Measurements from ENCODE around the gene ZMYND19.

ZMYND19 gene

DNA sequence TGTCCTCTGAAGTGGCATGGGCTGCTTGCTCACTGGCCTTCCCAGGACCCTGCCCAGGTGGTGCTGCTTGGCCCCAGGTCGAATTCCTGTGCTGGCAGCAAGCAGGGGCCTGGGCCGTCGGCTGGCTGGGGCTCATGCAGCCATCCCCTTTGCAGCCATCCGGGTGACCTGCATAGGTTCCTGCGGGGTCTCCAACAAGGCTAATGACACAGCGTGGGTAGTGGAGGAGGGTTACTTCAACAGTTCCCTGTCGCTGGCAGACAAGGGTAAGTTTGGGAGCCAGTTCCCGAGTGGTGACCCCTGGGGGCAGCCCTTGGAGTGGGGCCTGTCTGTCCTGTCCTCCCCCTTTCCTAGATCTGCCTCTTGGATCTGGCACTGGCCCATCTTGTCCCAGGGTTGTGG, 22.4 kb upstream of the ZMYND19 start:
- Histone ChIP-seq H3K9ac (ENCODE audit: low read length) (no peak overlapping the region), H3K36me3 (ENCODE audit: control insufficient read depth, insufficient read depth, low read length, severe bottlenecking) (peaks cover 28% of the 10 kb centered on the region), H3K4me3 (ENCODE audit: low read length) (no peak overlapping the region), H3K27me3 (replicated peaks; ENCODE audit: control insufficient read depth, insufficient read depth, low read length) (no peaks in the 10 kb centered on the region), H3K9me3 (ENCODE audit: control insufficient read depth, low read length) (no peaks in the 10 kb centered on the region), H3K4me1 (ENCODE audit: control insufficient read depth, insufficient read depth, low read length) (peaks cover 18% of the 10 kb centered on the region)
- no peak for DNase-seq (ENCODE audit: low read depth)

- Histone ChIP-seq H3K27me3 (replicated peaks; ENCODE audit: control insufficient read depth, insufficient read depth, low read length) (no peaks in the 10 kb centered on the region), H3K4me1 (ENCODE audit: control insufficient read depth, insufficient read depth, low read length) (peaks cover 19% of the 10 kb centered on the region), H3K9me3 (ENCODE audit: control insufficient read depth, low read length) (no peaks in the 10 kb centered on the region), H3K9ac (ENCODE audit: low read length) (no peak overlapping the region), H3K36me3 (ENCODE audit: control insufficient read depth, insufficient read depth, low read length, severe bottlenecking) (peaks cover 28% of the 10 kb centered on the region), H3K4me3 (ENCODE audit: low read length) (no peak overlapping the region)
- DNase-seq (ENCODE audit: low read depth) = peak; percentile 72
Observed at GRCh38 chr9:137611623-137612609, 21.6 kb upstream of the ZMYND19 start.

DNA sequence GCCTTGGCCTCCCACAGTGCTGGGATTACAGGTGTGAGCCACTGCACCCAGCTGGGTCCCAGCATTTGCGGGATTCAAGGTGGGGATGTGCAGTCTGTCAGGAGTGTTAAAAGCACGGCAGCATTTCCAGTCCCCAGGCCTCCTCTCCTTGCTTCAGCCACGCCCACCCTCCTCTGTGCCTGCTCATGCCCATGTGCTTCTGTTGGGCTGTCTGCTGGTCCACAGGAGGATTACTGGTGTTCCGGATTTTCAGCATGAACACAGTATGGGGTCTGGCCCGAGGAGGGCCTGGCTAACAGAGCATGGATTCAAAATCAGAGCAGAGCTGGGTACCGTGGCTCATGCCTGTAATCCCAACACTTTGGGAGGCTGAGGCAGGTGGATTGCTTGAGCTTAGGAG, 20.6 kb upstream of the ZMYND19 start:
- no peak for DNase-seq (ENCODE audit: low read depth)
- H3K9me3 ChIP-seq (ENCODE audit: control insufficient read depth, low read length) = no peaks in the 10 kb centered on the region
- peaks cover 25% of the 10 kb centered on the region for H3K4me1 ChIP-seq (ENCODE audit: control insufficient read depth, insufficient read depth, low read length)
- H3K27me3 ChIP-seq (replicated peaks; ENCODE audit: control insufficient read depth, insufficient read depth, low read length) = no peaks in the 10 kb centered on the region
- peaks cover 22% of the 10 kb centered on the region for H3K36me3 ChIP-seq (ENCODE audit: control insufficient read depth, insufficient read depth, low read length, severe bottlenecking)
- H3K4me3 ChIP-seq (ENCODE audit: low read length) = no peak overlapping the region
- H3K9ac ChIP-seq (ENCODE audit: low read length) = no peak overlapping the region

GRCh38 chr9:137607141-137607857, 17.0 kb upstream of the ZMYND19 start:
- Histone ChIP-seq H3K9ac (ENCODE audit: low read length) (peak overlapping the region; percentile 83), H3K27me3 (replicated peaks; ENCODE audit: control insufficient read depth, insufficient read depth, low read length) (no peaks in the 10 kb centered on the region), H3K4me3 (ENCODE audit: low read length) (peak overlapping the region; percentile 83), H3K36me3 (ENCODE audit: control insufficient read depth, insufficient read depth, low read length, severe bottlenecking) (no peaks in the 10 kb centered on the region), H3K9me3 (ENCODE audit: control insufficient read depth, low read length) (no peaks in the 10 kb centered on the region), H3K4me1 (ENCODE audit: control insufficient read depth, insufficient read depth, low read length) (peaks cover 19% of the 10 kb centered on the region)
- peak; percentile 29 for DNase-seq (ENCODE audit: low read depth)

DNA sequence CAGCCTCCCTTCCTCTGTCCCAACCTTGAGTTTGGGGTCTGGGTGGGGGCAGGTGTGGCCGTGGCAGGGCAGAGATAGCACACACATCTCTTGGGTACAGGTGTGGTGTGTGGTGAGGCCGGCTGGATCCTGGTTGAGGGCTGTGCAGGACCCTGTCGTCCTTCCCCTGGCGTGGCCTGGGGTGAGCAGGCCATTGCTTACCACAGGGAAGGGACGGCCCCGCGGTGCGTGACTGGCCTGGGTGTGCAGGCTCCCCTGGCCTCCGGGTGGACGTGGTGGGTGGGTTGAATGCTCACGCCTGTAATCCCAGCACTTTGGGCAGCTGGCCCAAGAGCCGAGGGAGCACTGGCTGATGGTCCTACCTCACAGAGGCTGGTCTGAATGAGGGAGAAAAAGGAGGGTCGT, 16.4 kb upstream of the ZMYND19 start:
- Histone ChIP-seq H3K9ac (ENCODE audit: low read length) (peak overlapping the region; percentile 83), H3K4me1 (ENCODE audit: control insufficient read depth, insufficient read depth, low read length) (peaks cover 14% of the 10 kb centered on the region), H3K9me3 (ENCODE audit: control insufficient read depth, low read length) (no peaks in the 10 kb centered on the region), H3K27me3 (replicated peaks; ENCODE audit: control insufficient read depth, insufficient read depth, low read length) (no peaks in the 10 kb centered on the region), H3K36me3 (ENCODE audit: control insufficient read depth, insufficient read depth, low read length, severe bottlenecking) (no peaks in the 10 kb centered on the region), H3K4me3 (ENCODE audit: low read length) (peak overlapping the region; percentile 83)
- DNase-seq (ENCODE audit: low read depth) = no peak

DNA sequence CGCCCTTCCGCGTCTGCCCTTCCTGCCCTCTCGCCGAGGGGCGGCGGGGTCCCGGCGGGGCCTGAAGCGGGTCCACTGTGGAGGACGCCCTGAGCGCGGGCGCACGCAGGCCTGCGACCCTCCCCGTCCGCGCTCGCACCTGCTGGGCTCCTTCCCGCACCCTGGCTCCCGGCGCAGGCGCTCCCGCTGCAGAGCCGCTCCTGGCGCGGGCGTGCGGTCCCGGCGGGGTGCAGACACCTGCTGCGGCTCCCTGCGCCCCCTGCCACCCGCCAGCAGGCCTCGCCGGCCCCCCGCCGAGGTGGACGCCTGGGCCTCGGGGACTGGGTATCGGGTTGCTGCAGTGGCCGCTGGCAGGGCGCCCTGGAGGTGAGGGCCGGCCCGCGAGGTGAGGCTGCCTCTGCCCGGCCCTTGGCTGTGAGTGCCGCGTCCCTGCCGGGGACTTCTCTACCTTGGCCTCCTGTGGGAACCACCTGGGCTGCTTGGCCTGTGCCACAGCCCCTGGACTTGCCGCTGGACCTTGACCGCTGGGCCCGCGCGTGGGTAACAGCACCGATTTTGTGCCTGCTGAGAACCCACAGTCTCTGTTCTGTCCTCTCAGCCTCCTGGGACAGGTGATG, 15.8 kb upstream of the ZMYND19 start:
- peaks cover 14% of the 10 kb centered on the region for H3K4me1 ChIP-seq (ENCODE audit: control insufficient read depth, insufficient read depth, low read length)
- H3K9me3 ChIP-seq (ENCODE audit: control insufficient read depth, low read length) = no peaks in the 10 kb centered on the region
- DNase-seq (ENCODE audit: low read depth) = peak; percentile 37
- peak overlapping the region; percentile 83 for H3K4me3 ChIP-seq (ENCODE audit: low read length)
- no peaks in the 10 kb centered on the region for H3K27me3 ChIP-seq (replicated peaks; ENCODE audit: control insufficient read depth, insufficient read depth, low read length)
- H3K9ac ChIP-seq (ENCODE audit: low read length) = peak overlapping the region; percentile 83
- H3K36me3 ChIP-seq (ENCODE audit: control insufficient read depth, insufficient read depth, low read length, severe bottlenecking) = no peaks in the 10 kb centered on the region

DNA sequence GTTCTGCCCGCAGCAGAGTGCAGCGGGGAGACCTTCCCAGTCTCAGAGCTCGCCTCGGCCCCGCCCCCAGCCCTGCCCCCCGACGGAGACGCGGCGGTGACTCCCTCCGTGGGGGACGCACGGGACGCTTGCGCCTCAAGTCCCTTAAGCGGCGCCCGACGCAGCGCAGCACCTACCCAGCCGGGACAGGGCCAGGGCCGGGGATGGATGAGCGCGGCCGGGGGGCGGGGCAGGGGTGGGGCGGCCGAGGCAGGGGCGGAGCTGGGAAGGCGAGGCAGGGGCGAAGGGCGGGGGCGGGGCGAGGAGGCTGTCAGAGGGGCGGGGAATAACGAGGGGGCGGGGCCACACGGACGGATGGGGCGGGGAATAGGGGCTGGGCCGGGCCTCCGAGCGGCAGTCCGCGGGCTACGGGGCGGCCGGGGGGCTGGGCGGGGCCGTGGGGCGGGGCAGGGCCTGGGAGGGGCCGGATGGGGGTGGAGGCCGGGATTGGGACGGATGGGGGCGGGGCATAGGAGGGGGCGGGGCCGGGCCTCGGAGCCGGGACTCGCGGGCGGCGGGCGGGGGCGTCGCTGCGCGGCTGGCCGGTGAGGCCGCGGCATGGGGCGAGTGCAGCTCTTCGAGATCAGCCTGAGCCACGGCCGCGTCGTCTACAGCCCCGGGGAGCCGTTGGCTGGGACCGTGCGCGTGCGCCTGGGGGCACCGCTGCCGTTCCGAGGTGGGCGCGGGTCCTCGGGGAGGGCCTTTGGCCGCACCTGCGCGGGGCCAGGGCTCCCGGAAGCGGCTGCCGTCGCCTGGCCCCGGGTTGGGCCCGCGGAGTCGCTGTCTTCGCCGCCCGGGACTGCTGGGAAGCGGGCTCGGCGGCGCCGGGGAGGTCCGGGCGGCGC, 15.1 kb upstream of the ZMYND19 start, which contains the start of gene ARRDC1:
Gene ARRDC1 (plus strand): TSS at position 566 of the 884 bp plus-strand sequence. CDS start 32 bp downstream, at position 598.
- DNase-seq (ENCODE audit: low read depth) = peak; percentile 97
- Histone ChIP-seq H3K4me3 (ENCODE audit: low read length) (peak within 1 kb of the TSS; percentile 83), H3K27me3 (replicated peaks; ENCODE audit: control insufficient read depth, insufficient read depth, low read length) (no peaks in the 10 kb centered on the region), H3K36me3 (ENCODE audit: control insufficient read depth, insufficient read depth, low read length, severe bottlenecking) (no peaks in the 10 kb centered on the region), H3K4me1 (ENCODE audit: control insufficient read depth, insufficient read depth, low read length) (peaks cover 14% of the 10 kb centered on the region), H3K9me3 (ENCODE audit: control insufficient read depth, low read length) (no peaks in the 10 kb centered on the region), H3K9ac (ENCODE audit: low read length) (peak within 1 kb of the TSS; percentile 83)

DNA sequence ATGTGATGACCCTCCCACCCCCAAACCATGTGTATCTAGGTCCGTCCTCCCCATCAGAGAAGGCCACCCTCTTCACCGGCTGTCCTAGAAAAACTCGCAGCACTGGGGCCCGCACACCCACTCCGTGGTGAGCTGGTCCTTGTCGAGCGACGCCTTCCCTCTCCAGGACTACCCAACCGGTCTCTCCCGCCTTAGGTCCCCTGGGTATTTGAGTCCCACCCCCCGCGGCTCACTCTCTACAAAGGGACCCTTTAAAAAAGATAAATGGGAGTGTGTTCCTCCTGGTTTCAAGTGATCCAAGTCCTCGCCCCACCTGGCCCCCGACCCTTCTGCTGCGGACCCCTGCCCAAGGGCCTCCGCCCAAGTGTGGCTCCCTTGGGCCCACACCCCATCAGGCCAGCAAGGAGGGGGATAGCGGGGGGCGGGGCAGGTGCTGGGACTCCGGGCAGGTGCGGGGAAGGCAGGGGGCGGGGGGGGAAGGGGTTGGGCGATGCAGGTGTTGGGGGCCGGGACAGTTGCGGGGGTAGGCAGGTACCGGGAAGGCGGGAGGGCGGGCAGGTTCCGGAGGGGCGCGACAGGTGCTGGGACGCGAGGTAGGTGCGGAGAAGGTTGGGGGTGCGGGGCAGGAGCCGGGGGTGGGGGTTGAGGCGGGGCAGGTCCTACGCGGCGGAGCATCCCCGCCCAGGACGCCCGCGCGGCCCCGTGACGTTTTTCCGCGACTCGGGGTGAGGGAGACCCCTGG, 14.2 kb upstream of the ZMYND19 start:
- Histone ChIP-seq H3K36me3 (ENCODE audit: control insufficient read depth, insufficient read depth, low read length, severe bottlenecking) (no peaks in the 10 kb centered on the region), H3K4me3 (ENCODE audit: low read length) (no peak overlapping the region), H3K9me3 (ENCODE audit: control insufficient read depth, low read length) (no peaks in the 10 kb centered on the region), H3K9ac (ENCODE audit: low read length) (no peak overlapping the region), H3K27me3 (replicated peaks; ENCODE audit: control insufficient read depth, insufficient read depth, low read length) (no peaks in the 10 kb centered on the region), H3K4me1 (ENCODE audit: control insufficient read depth, insufficient read depth, low read length) (peaks cover 14% of the 10 kb centered on the region)
- DNase-seq (ENCODE audit: low read depth) = no peak

- H3K4me1 ChIP-seq (ENCODE audit: control insufficient read depth, insufficient read depth, low read length) = peaks cover 14% of the 10 kb centered on the region
- H3K9ac ChIP-seq (ENCODE audit: low read length) = no peak overlapping the region
- no peaks in the 10 kb centered on the region for H3K9me3 ChIP-seq (ENCODE audit: control insufficient read depth, low read length)
- H3K4me3 ChIP-seq (ENCODE audit: low read length) = no peak overlapping the region
- no peak for DNase-seq (ENCODE audit: low read depth)
- H3K27me3 ChIP-seq (replicated peaks; ENCODE audit: control insufficient read depth, insufficient read depth, low read length) = no peaks in the 10 kb centered on the region
- H3K36me3 ChIP-seq (ENCODE audit: control insufficient read depth, insufficient read depth, low read length, severe bottlenecking) = no peaks in the 10 kb centered on the region
Observed at GRCh38 chr9:137603879-137604278, 13.6 kb upstream of the ZMYND19 start.

DNA sequence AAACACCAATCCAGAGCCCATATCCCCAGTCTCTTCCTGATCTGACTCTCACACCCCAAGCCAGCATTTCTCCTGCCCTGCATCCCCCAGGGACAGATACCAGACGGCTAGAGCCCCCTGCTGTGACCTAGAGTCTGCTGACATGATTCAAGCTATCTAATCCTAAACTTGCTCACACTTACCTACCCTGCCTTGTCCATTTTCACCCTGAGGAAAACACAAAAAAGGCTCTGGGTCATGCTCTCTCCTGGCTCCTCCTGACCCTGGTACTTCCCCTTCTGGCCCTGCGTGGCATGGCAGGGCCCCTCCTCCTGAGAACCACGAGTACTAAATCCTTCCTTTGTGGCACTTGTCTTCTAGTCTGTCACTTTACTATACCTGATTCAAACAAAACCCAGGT, 12.3 kb upstream of the ZMYND19 start:
- H3K4me1 ChIP-seq (ENCODE audit: control insufficient read depth, insufficient read depth, low read length) = peaks cover 14% of the 10 kb centered on the region
- no peak for DNase-seq (ENCODE audit: low read depth)
- H3K27me3 ChIP-seq (replicated peaks; ENCODE audit: control insufficient read depth, insufficient read depth, low read length) = no peaks in the 10 kb centered on the region
- H3K9ac ChIP-seq (ENCODE audit: low read length) = no peak overlapping the region
- H3K9me3 ChIP-seq (ENCODE audit: control insufficient read depth, low read length) = no peaks in the 10 kb centered on the region
- no peaks in the 10 kb centered on the region for H3K36me3 ChIP-seq (ENCODE audit: control insufficient read depth, insufficient read depth, low read length, severe bottlenecking)
- H3K4me3 ChIP-seq (ENCODE audit: low read length) = no peak overlapping the region

All from adipocyte (in vitro differentiated cells).